CD4-positive, alpha-beta T cell treated with Interleukin-10 for 1 hour (primary cell): ENCODE data around the gene TTC39C.
A peak's percentile ranks its signal among the peaks of the same experiment; 100 is the strongest.

ENCODE experiments used
- DNase-seq: peaks from one replicate; pipeline ENCODE4 v3.0.0-alpha.2; 2020

TTC39C gene

GRCh38 chr18:23992089-23992940, 22.2 kb upstream of the TTC39C start:
- peak; percentile 79 for DNase-seq

- no peak for DNase-seq
Measured at GRCh38 chr18:23992941-23993280, 21.6 kb upstream of the TTC39C start.

- peak; percentile 52 for DNase-seq
Measured at GRCh38 chr18:23994361-23994902, 20.1 kb upstream of the TTC39C start.

- DNase-seq, result no peak
Measured at GRCh38 chr18:23995180-23995579, 19.4 kb upstream of the TTC39C start.

- no peak for DNase-seq
Measured at GRCh38 chr18:23998018-23998417, 16.5 kb upstream of the TTC39C start.

- no peak for DNase-seq
Measured at GRCh38 chr18:23998820-23999219, 15.7 kb upstream of the TTC39C start.

GRCh38 chr18:24000613-24001490, 13.7 kb upstream of the TTC39C start:
- DNase-seq, result no peak

GRCh38 chr18:24002479-24002878, 12.1 kb upstream of the TTC39C start:
- peak; percentile 38 for DNase-seq

GRCh38 chr18:24003288-24003687, 11.3 kb upstream of the TTC39C start:
- no peak for DNase-seq

GRCh38 chr18:24003903-24004640, 10.5 kb upstream of the TTC39C start:
- no peak for DNase-seq

- DNase-seq, result peak; percentile 43
Measured at GRCh38 chr18:24006712-24007313, 7.7 kb upstream of the TTC39C start.

GRCh38 chr18:24009246-24009645, 5.3 kb upstream of the TTC39C start:
- DNase-seq, result no peak

GRCh38 chr18:24009651-24010333, 4.8 kb upstream of the TTC39C start:
- peak; percentile 54 for DNase-seq

- no peak for DNase-seq
Measured at GRCh38 chr18:24010673-24011072, 3.9 kb upstream of the TTC39C start.

- DNase-seq, result peak; percentile 53
Measured at GRCh38 chr18:24011123-24011917, 3.2 kb upstream of the TTC39C start.

GRCh38 chr18:24013051-24013450, 1.5 kb upstream of the TTC39C start:
- DNase-seq, result no peak

- peak; percentile 42 for DNase-seq
Measured at GRCh38 chr18:24014986-24015638, 558 bp downstream of the TTC39C start.

- no peak for DNase-seq
Measured at GRCh38 chr18:24015639-24016631, 1.4 kb downstream of the TTC39C start.

GRCh38 chr18:24016643-24017042, 2.1 kb downstream of the TTC39C start:
- DNase-seq, result no peak
